Frontal cortex (tissue), 4 donors: ENCODE data around the gene HCFC2. TPM values are rescaled to one million over a fixed set of nuclear protein-coding genes. Genes with fewer than 3 reads are reported as not detected.
"Not testable (repeated sequence)": the region's sequence is repeated elsewhere in the genome, so short reads cannot be mapped to it uniquely, and the experiment has no call there.

ENCODE experiments used
- DNase-seq, 2 donors: peaks; one replicate each; pipeline ENCODE4 v3.0.0; 2012; ENCODE audit warnings: low spot score in 2 of 2
- FAIRE-seq: peaks from 2 replicates; lab custom pipeline; 2012; peaks lifted over from hg19 to GRCh38; lab: Jason Lieb, UNC
- total RNA-seq: library from RNA; depleted of rRNA; stranded (reverse); fragments of >200 nt; gene quantifications from one replicate; pipeline ENCODE4 v1.2.3, GENCODE V29; 2014
- donor health status: control.
- donor health status: control.
- donor health status: control.

HCFC2 gene
- total RNA-seq = 62.4 TPM

DNA sequence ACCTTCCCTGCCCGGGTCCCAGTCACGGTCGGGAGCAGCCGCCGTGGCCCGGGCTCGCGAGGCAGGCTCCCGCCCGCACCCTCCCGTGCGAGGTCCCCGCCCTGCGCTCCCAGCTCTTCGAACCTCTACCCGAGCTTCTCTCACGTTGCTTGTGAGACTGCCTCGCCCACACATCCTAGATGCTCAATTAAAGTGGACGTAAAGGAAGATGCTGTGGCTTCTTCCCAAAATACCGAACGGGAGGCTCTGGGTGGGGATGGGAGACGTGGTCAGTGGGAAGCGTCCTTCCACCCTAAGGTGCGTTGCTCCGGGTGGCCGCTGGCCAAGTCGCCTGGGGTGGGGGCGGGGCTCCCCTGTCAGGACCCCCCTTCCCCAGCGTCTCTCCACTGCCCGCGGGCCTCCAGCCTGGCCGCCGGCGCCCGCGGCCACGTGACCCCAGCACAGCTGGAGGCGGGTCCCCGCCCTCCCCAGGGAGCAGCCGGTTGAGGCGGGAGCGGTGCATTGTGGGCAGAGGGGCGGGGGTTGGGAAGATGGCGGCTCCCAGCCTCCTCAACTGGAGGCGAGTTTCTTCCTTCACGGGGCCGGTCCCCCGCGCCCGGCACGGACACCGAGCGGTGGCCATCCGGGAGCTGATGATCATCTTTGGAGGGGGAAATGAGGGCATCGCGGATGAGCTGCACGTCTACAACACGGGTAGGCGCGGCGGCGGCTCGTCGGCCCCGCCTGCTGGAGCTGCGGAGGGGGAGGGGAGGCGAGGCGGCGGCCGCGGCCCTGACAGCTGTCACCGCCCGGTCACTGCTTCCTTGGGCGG lies at the start of gene HCFC2:
Gene HCFC2 (plus strand): TSS at position 501 of the 811 bp plus-strand sequence. CDS start 30 bp downstream, at position 531.
- DNase-seq (peak; percentile 98 to 99), FAIRE-seq (no peak)

DNA sequence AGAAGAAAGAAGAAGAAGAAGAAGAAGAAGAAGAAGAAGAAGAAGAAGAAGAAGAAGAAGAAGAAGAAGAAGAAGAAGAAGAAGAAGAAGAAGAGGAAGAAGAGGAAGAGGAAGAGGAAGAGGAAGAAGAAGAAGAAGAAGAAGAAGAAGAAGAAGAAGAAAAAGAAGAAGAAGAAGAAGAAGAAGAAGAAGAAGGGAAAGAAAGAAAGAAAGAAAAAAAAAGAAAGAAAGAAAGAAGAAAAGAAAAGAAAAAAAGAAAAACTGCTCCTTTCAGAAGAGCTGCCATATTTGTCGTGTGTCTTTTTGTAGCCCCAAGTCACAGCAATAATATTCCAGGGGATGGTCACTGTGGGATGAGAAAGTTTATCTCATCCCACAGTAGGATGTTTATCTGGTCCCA lies 42.5 kb upstream of the HCFC2 start:
- not testable (repeated sequence) for FAIRE-seq, DNase-seq

DNA sequence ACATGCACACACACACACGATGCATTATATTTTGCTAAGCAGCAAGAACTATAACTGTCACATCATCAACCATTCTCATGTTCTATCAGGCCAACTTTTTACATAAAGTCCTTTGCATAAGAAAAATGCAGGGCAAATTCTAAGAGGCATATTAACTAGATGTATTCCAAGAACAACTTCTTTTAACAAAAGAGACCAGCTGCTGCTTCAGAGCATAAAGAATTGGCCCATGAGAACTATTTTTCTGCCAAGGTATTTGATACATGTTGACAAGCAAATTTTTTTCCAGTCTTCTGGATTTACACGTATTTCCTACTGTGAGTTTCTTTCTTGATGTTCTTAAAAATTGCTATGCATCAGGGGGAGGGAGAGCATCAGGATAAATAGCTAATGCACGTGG lies 41.5 kb upstream of the HCFC2 start:
- no peak for FAIRE-seq
- DNase-seq = no peak

DNA sequence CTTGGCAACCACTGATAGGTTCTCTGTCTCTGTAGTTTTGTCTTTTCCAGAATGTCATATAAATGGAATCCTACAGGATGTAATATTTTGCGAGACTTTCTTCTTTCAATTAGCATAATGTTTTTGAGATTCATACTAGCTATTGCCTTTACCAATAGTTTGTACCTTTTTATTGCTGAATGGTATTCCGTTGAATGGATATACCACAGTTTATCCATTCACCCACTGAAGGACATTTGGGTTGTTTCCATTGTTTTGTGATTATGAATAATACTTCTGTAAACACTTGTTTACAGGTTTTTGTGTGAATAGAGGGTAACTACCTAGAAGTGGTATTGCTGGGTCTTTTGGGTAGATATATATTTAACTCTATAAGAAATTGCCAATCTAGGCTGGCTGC lies 40.6 kb upstream of the HCFC2 start:
- FAIRE-seq = no peak
- no peak for DNase-seq

DNA sequence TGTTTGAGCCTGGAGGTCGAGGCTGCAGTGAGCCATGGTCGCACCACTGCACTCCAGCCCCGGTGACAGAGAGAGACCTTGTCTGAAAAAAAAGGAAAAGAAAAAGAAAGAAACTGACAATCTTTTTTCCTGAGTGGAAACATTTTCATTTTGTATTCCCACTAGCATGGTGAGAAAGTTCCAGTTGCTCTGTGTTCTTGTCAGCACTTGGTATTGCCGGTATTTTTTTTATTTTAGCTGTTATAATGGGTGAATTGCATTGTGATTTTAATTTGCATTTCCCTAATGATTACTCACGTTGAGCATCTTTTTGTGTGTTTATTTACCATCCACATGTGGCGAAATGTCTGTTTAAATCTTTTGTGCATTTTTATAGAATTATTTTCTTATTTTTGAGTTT lies 40.0 kb upstream of the HCFC2 start:
- FAIRE-seq = no peak

DNA sequence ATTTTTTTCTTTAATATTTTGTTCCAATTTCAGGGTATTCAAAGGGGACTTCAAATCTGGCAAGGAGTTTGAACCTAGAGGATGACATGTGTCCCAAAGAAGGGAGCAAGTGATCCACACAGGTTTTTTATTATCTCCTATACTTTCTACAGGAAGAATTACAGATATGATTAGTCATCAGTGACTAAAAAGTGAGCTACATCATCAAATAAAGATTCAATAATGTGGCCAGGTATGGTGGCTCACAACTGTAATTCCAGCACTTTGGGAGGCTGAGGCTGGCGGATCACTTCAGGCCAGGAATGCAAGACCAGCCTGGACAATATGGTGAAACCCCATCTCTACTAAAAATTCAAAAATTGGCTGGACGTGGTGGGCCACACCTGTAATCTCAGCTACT lies 38.6 kb upstream of the HCFC2 start:
- FAIRE-seq (no peak), DNase-seq (no peak)

More for the DNA sequence above, 40.0 kb upstream of the HCFC2 start:
- DNase-seq = no peak

DNA sequence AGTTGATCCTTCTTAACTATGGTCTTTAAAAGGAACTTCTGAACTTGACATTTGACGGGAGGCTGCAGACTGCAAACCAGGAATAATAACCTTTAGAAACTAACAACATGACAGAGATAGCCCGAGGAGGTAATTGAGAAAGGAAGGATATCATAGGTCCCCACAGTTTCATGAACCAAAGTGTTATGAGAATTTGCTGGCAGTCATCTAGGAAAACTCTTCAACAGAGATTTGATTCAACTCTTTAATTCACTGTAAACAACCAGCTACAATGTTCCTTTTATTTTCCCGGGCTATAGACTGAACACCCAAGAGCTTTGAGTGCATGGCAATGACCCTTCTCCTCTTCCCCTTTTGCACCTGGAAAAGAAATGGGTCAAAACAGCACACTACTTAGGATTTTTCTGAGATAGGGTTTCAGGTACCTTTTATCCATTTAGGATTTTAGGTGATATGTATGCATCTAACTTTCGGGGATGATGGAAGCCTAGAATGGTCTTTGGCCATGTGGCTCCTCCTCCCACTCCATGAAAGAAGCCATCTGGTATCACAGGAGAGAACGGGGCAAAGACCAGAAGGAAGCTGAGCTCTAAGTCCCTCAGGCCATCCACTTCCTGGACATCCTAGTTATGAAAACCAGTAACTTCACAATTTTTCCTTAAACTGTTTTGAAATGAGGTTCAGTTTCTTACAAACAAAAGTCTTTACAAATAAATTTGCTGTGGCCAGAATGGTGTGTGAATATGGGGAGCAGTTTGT lies 37.3 kb upstream of the HCFC2 start:
- FAIRE-seq (no peak), DNase-seq (no peak)

DNA sequence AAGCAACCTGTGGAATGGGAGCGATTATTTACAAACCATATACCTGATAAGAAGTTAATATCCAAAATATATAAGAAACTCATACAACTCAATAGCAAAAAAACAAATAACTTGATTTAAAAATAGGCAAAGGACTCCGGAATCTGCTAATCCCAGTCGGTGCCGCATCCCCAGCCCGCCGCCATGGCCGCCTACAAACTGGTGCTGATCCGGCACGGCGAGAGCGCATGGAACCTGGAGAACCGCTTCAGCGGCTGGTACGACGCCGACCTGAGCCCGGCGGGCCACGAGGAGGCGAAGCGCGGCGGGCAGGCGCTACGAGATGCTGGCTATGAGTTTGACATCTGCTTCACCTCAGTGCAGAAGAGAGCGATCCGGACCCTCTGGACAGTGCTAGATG lies 33.7 kb upstream of the HCFC2 start:
- FAIRE-seq, DNase-seq: not testable (repeated sequence)

DNA sequence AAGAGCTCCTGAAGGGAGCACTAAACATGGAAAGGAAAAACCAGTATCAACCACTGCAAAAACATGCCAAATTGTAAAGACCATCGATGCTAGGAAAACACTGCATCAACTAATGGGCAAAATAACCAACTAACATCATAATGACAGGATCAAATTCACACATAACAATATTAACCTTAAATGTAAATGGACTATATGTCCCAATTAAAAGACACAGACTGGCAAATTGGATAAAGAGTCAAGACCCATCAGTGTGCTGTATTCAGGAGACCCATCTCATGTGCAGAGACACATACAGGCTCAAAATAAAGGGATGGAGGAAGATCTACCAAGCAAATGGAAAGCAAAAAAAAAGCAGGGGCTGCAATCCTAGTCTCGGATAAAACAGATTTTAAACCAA lies 28.2 kb upstream of the HCFC2 start:
- DNase-seq, FAIRE-seq: not testable (repeated sequence)

DNA sequence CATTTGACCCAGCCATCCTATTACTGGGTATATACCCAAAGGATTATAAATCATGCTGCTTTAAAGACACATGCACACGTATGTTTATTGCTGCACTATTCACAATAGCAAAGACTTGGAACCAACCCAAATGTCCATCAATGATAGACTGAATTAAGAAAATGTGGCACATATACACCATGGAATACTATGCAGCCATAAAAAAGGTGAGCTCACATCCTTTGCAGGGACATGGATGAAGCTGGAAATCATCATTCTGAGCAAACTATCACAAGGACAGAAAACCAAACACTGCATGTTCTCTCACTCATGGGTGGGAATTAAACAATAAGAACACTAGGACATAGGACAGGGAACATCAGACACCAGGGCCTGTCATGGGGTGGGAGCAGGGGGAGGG lies 24.6 kb upstream of the HCFC2 start:
- not testable (repeated sequence) for FAIRE-seq, DNase-seq

DNA sequence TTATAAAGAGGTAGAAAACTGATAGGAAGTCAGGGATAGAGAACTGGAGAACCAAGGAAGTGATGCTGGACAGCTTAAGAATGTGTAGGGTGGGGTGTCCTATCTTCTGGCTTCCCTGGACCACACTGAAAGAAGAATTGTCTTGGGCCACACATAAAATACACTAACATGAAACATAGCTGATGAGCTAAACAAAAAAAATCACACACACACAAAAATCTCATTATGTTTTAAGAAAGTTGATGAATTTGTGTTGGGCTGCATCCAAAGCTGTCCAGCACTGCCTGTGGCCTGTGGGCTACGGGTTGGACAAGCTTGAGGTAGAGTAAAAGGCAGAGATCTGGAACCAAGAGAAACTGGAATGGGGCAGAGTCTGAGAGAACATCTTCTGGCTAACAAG lies 21.8 kb upstream of the HCFC2 start:
- DNase-seq (no peak), FAIRE-seq (no peak)

DNA sequence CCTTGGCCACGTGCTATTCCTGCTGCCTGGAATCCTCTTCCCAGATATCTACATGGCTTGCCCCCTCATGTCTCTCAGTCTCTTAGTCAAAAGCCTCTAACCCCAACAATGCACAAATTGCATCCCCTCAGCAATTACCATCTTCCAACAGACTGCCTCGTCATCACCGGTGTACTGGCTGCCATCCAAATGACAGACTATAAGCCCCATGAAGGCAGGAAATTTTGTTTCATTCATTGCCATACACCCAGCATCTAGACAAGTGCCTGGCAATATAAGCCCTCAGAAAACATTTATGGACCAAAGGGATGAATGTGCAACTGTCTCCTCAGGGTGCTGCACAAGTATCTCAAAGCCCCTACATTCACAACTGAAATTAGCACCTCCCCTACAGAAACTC lies 20.2 kb upstream of the HCFC2 start:
- FAIRE-seq = no peak
- no peak for DNase-seq

DNA sequence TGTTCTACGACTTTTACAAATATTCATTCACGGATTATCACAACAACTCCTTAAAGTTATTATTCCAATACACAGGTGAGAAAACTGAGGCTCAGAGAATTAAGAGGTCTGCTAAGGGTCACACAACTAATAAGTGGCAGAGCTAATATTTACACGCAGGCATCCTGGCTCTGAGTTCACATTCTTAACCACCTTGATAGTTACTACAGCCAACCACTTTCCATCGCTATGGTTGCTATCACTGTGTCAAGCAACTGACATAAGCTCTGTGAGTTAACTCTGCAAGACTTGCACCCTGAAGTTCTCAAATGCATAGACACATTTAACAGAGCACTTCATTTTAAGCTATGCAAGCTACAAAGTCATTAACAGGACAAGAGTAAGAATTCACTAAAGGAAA lies 18.0 kb upstream of the HCFC2 start:
- FAIRE-seq (no peak), DNase-seq (no peak)

DNA sequence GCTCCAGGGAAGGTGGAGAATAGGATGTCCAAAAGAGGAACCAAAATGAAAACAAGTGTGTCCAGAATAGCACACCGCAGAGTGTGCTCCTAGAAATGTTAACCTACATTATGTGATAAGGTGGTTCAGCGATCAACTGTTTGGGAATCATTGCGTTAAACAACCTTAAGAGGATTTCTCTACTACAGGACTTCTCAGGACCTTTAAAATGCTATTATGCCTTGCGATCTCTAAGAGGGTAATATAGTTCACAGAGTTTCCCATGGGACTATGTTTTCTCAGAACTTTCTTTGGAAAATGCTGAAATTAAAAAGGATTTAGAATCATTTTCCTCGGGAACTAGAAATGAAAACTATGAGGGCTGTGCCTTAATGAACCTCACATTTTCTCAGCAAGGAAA lies 16.2 kb upstream of the HCFC2 start:
- DNase-seq (no peak), FAIRE-seq (no peak)

DNA sequence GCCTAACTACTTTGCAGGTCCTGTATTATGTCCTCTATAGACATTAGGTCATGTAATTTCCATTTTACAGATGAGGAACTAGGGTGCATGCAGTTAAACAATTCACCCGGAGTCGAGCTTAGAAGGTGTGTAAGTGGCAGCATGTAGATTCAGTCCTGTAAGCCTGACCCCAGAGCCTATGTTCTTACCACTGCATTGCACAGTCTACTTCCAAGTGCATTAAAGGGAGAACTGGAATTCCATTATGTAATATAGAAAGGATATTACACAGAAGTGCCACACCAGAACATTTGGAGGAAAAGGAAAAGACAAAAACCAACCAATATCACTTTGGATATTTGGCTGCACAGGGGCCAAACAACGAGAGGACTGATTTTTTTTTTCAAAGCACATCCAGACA lies 15.5 kb upstream of the HCFC2 start:
- FAIRE-seq (no peak), DNase-seq (no peak)

DNA sequence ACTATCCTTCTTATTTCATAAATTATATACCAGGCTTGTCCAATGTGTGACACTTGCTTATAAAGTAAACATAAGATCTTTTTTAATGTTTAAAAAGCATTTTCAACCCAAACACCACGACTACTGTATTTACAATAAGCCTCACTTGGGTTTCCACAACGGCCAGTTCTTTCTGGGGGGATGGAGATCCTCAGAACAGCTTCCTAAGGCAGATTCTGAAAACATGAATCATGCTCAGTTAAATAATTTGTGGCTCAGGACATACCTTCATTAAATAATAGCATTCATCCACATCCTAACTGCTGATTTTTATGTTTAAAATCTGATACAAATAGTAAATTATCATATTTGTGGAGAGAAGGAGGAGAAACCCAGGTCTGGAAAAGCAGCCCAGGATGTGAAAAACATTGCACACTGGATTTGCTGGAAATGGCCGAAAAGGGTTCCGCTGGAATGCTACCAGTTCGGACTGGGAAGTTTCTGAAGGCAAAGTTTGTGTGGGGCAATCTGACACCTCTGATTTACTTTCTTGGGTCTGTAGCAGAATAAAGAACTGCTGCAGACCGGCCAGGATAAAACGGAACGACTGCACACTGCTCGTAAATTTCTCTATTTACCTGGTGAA lies 14.9 kb upstream of the HCFC2 start:
- no peak for DNase-seq
- no peak for FAIRE-seq

DNA sequence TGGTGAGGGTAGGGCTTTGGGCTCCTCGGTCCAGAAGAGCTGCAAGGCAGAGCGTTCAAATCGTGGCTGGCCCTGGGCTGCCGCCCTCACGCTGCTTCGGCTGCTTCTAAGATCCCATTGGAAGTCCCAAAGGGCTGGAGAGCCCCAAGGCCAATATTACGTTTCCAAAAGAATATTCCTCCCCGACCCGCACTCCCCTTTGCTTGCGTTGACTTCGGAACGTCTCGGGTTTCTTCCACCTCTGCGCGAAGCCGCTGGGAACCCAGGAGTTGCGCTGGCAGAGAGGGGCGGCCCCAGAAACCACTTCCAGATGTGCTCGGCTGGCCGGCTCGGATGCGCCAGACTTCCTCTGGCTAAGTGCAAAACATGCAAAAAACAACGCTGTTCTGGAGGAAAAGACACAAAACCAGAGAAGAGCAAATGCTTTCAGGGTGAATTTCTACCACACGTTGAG lies 14.4 kb upstream of the HCFC2 start, which contains the start of gene GLT8D2:
Gene GLT8D2 (minus strand): TSS at position 285 of the 454 bp plus-strand sequence. CDS start 30,539 bp downstream, outside the sequence.
- FAIRE-seq (no peak), DNase-seq (no peak)

DNA sequence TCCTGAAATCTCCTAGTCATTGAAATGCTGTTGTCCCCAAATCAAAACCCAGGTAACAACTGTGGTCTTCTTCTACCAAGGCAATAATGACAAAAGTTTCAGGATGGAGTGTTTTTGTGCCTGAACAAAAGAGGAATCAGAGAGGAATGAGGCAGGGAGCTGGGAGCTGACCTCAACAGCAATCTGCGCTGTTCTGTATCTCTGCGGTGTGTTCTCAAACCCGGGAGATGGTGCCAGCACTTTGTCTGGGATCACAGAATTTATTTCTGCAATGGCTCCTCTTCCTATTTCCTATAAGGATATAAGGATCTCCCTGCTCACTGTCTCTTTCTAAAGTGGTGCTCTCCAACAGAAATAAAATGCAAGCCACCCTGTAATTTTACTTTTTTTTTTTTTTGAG lies 13.9 kb upstream of the HCFC2 start:
- DNase-seq (no peak), FAIRE-seq (no peak)

DNA sequence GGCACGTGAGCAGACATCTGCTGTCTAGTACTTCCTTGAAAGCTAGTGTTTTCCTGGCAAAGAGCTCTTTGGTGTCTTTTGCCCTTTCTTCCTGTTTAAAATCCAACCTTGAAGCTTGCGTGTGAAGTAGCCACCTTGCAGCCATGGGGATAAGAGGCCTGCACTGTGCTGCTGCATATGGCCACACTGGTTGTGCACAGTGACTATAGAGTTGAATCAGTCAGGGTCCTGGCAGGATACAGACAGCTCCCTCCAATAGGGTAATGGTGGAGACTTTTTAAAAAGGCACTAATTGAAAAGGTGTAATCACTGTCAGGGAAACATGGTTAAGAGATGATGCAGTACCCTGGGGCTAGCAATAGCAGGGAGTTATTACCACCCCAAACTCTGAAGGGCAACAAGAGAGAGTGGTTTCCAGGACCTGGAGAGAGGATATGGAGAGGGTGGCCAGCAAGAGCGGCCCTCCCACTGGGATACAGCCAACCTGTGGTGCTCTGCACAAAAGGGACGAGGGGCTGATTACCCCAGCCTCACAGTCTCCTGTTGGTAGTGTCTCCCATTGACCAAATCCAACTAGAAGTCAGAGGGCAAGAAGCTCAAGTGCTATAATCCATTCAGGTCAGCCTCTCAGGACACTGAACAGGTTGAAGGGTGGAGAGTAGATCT lies 9.5 kb upstream of the HCFC2 start:
- FAIRE-seq (no peak), DNase-seq (no peak)
